ENCODE data around the gene FAF1.
"Not testable (repeated sequence)": the region's sequence is repeated elsewhere in the genome, so short reads cannot be mapped to it uniquely, and the experiment has no call there.

FAF1 gene

GRCh38 chr1:50591598-50591997 is 368.5 kb downstream of the FAF1 start:
- no peak for DNase-seq (ENCODE audit: low read depth in 4 of 4, low spot score in 1 of 4)

- DNase-seq (ENCODE audit: low read depth in 4 of 4, low spot score in 1 of 4): no peak
These were observed 377.7 kb downstream of the FAF1 start for GRCh38 chr1:50582346-50582745.

GRCh38 chr1:50570066-50570468 is 390.0 kb downstream of the FAF1 start:
- DNase-seq (ENCODE audit: low read depth in 4 of 4, low spot score in 1 of 4): no peak

GRCh38 chr1:50568782-50569181 is 391.3 kb downstream of the FAF1 start:
- no peak for DNase-seq (ENCODE audit: low read depth in 4 of 4, low spot score in 1 of 4)

- DNase-seq (ENCODE audit: low read depth in 4 of 4, low spot score in 1 of 4): no peak
These were observed 393.7 kb downstream of the FAF1 start for GRCh38 chr1:50566405-50566804.

- DNase-seq (ENCODE audit: low read depth in 4 of 4, low spot score in 1 of 4): no peak
These were observed 395.6 kb downstream of the FAF1 start for GRCh38 chr1:50564417-50564816.

GRCh38 chr1:50562106-50562505 is 398.0 kb downstream of the FAF1 start:
- no peak for DNase-seq (ENCODE audit: low read depth in 4 of 4, low spot score in 1 of 4)

- DNase-seq (ENCODE audit: low read depth in 4 of 4, low spot score in 1 of 4): no peak
These were observed 400.6 kb downstream of the FAF1 start for GRCh38 chr1:50559421-50559820.

- no peak for DNase-seq (ENCODE audit: low read depth in 4 of 4, low spot score in 1 of 4)
These were observed 406.1 kb downstream of the FAF1 start for GRCh38 chr1:50553921-50554320.

GRCh38 chr1:50548243-50548642 is 411.8 kb downstream of the FAF1 start:
- no peak for DNase-seq (ENCODE audit: low read depth in 4 of 4, low spot score in 1 of 4)

GRCh38 chr1:50542362-50542761 is 417.7 kb downstream of the FAF1 start:
- DNase-seq (ENCODE audit: low read depth in 4 of 4, low spot score in 1 of 4): no peak

- no peak for DNase-seq (ENCODE audit: low read depth in 4 of 4, low spot score in 1 of 4)
These were observed 421.6 kb downstream of the FAF1 start for GRCh38 chr1:50538476-50538875.

- no peak for DNase-seq (ENCODE audit: low read depth in 4 of 4, low spot score in 1 of 4)
These were observed 428.5 kb downstream of the FAF1 start for GRCh38 chr1:50531601-50532000.

GRCh38 chr1:50531027-50531426 is 429.0 kb downstream of the FAF1 start:
- DNase-seq (ENCODE audit: low read depth in 4 of 4, low spot score in 1 of 4): no peak

GRCh38 chr1:50529510-50529909 is 430.6 kb downstream of the FAF1 start:
- DNase-seq (ENCODE audit: low read depth in 4 of 4, low spot score in 1 of 4): no peak

- DNase-seq (ENCODE audit: low read depth in 4 of 4, low spot score in 1 of 4): not testable (repeated sequence)
These were observed 432.1 kb downstream of the FAF1 start for GRCh38 chr1:50527987-50528320.

- DNase-seq (ENCODE audit: low read depth in 4 of 4, low spot score in 1 of 4): no peak
These were observed 432.6 kb downstream of the FAF1 start for GRCh38 chr1:50527249-50527986.

GRCh38 chr1:50526431-50526830 is 433.6 kb downstream of the FAF1 start:
- DNase-seq (ENCODE audit: low read depth in 4 of 4, low spot score in 1 of 4): no peak

- no peak for DNase-seq (ENCODE audit: low read depth in 4 of 4, low spot score in 1 of 4)
These were observed 436.5 kb downstream of the FAF1 start for GRCh38 chr1:50523548-50523947.

GRCh38 chr1:50522691-50523342 is 437.2 kb downstream of the FAF1 start:
- no peak for DNase-seq (ENCODE audit: low read depth in 4 of 4, low spot score in 1 of 4)

- DNase-seq (ENCODE audit: low read depth in 4 of 4, low spot score in 1 of 4): no peak
These were observed 438.4 kb downstream of the FAF1 start for GRCh38 chr1:50521703-50522102.

- no peak for DNase-seq (ENCODE audit: low read depth in 4 of 4, low spot score in 1 of 4)
These were observed 442.6 kb downstream of the FAF1 start for GRCh38 chr1:50517488-50517887.

- DNase-seq (ENCODE audit: low read depth in 4 of 4, low spot score in 1 of 4): no peak
These were observed 444.0 kb downstream of the FAF1 start for GRCh38 chr1:50516056-50516455.

All from stimulated activated CD4-positive, alpha-beta T cell treated with anti-CD3 and anti-CD28 coated beads, Interleukin-1b, Interleukin-23, amount 100 ng/mL, for 24 hours (primary cell).